MCF 10A (cell line): Measurements from ENCODE around the gene WRNIP1. TPM values are rescaled to one million over a fixed set of nuclear protein-coding genes. Genes with fewer than 3 reads are reported as not detected.

ENCODE experiments used
- BruUV-seq: library from RNA; stranded (reverse); fragments of 400-500 nt; replicated peaks from 2 replicates; lab custom pipeline; 2021; lab: Mats Ljungman, UMichigan
- CTCF ChIA-PET: fragments of 300-600 bp; sonication (Branson Sonifier 250); formaldehyde crosslinking; extraction: SDS; loops from one replicate; lab custom pipeline; 2021; ENCODE audit warnings: antibody characterized with exemption, inconsistent platforms; lab: Yijun Ruan, JAX
- POLR2A ChIA-PET: fragments of 300-600, 350-650 bp; sonication (Branson Sonifier 250); formaldehyde crosslinking; extraction: SDS; loops from one replicate; lab custom pipeline; 2020; ENCODE audit warnings: antibody characterized with exemption, inconsistent platforms; lab: Yijun Ruan, JAX
- DNase-seq: peaks from one replicate; pipeline ENCODE4 v3.0.0-alpha.2; 2018; ENCODE audit not compliant: unreplicated experiment
- H3K27ac Mint-ChIP-seq: one replicate; pipeline ENCODE4 v1.8.0; 2022; ENCODE audit warnings: mild to moderate bottlenecking, low read depth, mixed read lengths; ENCODE audit not compliant: unreplicated experiment
- H3K27me3 Mint-ChIP-seq: one replicate; pipeline ENCODE4 v1.8.0; 2022; ENCODE audit warnings: mixed read lengths; ENCODE audit not compliant: insufficient read depth, unreplicated experiment
- H3K36me3 Mint-ChIP-seq: one replicate; pipeline ENCODE4 v1.8.0; 2022; ENCODE audit warnings: mild to moderate bottlenecking, moderate library complexity, mixed read lengths; ENCODE audit not compliant: insufficient read depth, unreplicated experiment
- H3K4me1 Mint-ChIP-seq: one replicate; pipeline ENCODE4 v1.8.0; 2022; ENCODE audit warnings: mixed read lengths; ENCODE audit not compliant: insufficient read depth, unreplicated experiment
- H3K4me3 Mint-ChIP-seq: one replicate; pipeline ENCODE4 v1.8.0; 2022; ENCODE audit warnings: mild to moderate bottlenecking, moderate library complexity, mixed read lengths; ENCODE audit not compliant: unreplicated experiment
- H3K9me3 Mint-ChIP-seq: one replicate; pipeline ENCODE4 v1.8.0; 2022; ENCODE audit warnings: mixed read lengths; ENCODE audit not compliant: unreplicated experiment
- intact Hi-C: fragments of 100-400 bp; cut with micrococcal nuclease; formaldehyde crosslinking; loops from 2 replicates; pipeline ENCODE4 v1.14.1; 2022
- total RNA-seq: library from RNA; stranded (reverse); gene quantifications from 2 replicates; pipeline ENCODE4 v1.2.3, GENCODE V29; 2022
- TF ChIP-seq, protein P1 (sequence below): fragments of 200-600 bp; IDR thresholded peaks from one replicate; pipeline ENCODE4 v1.8.0; 2022; ENCODE audit warnings: antibody characterized with exemption, mild to moderate bottlenecking; ENCODE audit not compliant: unreplicated experiment

WRNIP1 gene
- total RNA-seq, 1 experiment from 2014 or later = 44.8 TPM

DNA sequence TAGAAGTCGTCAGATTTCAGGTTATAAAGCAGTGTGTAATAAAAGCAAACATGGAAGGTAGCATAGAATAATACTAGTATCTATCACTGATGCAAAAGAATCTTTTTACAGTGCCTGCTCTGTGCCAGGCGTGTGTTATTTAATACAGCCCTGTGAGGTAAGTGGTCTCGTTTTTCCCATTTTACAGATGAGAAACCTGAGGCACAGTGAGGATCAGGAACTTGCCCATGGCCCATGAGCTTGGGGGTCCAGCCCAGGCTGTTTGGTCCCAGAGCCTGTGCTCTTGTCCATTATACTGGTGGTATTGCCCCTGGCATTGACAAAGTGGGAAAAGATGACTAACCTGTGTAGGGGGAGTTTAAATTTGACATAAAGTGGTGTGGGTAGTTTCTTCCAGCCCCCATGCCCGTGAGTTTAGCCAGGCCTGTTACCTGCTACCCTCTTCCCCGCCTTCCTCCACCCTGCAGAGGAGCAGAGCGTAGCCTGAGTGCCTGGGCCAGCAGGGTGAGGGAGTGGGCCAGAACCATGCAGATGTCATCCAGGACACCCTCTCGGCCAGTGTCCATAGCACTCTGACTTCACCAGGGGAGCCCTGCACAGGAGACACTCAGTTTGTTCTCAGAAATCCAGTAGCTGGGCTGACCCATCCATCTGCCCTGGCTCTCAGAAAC is 16.6 kb downstream of the WRNIP1 start:
- peaks cover 51% of the 10 kb centered on the region for H3K36me3 Mint-ChIP-seq
- CTCF ChIA-PET = interaction anchor here (0.9 to 1.4 kb wide), 4 partner anchors 9 to 150 kb away, joined by 3 read pairs; no protein-coding TSS in a partner anchor
- H3K9me3 Mint-ChIP-seq = no peaks in the 10 kb centered on the region
- H3K4me3 Mint-ChIP-seq = no peak overlapping the region
- BruUV-seq = no TSS peak
- no peak for DNase-seq
- no peaks in the 10 kb centered on the region for H3K27me3 Mint-ChIP-seq
- POLR2A ChIA-PET = interaction anchor here (0.9 to 1.5 kb wide), 3 partner anchors 10 to 60 kb away, joined by 3 to 5 read pairs (median 4); partner anchors contain the start of gene SERPINB1
- no peak overlapping the region for H3K27ac Mint-ChIP-seq
- no peaks in the 10 kb centered on the region for H3K4me1 Mint-ChIP-seq
- intact Hi-C loops = no loop called here
- TF ChIP-seq, protein P1, sequence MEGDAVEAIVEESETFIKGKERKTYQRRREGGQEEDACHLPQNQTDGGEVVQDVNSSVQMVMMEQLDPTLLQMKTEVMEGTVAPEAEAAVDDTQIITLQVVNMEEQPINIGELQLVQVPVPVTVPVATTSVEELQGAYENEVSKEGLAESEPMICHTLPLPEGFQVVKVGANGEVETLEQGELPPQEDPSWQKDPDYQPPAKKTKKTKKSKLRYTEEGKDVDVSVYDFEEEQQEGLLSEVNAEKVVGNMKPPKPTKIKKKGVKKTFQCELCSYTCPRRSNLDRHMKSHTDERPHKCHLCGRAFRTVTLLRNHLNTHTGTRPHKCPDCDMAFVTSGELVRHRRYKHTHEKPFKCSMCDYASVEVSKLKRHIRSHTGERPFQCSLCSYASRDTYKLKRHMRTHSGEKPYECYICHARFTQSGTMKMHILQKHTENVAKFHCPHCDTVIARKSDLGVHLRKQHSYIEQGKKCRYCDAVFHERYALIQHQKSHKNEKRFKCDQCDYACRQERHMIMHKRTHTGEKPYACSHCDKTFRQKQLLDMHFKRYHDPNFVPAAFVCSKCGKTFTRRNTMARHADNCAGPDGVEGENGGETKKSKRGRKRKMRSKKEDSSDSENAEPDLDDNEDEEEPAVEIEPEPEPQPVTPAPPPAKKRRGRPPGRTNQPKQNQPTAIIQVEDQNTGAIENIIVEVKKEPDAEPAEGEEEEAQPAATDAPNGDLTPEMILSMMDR = no peak

DNA sequence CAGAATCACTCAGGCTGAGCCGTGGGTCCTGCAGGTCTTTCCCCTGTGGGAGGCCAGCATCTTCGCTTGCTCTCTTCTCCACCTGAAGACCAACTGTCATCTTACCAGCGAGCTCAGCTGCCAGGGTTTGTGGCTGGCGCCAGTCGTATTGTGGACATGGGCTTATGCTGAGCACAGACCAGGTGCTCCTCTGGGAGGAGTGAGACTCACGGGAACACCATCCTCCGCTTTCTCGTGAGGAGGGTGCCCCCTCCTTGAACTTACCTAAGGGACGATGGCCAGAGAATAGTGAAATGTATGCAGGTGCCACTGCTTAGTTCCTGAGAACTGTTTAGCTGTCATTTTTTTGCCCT is 17.1 kb downstream of the WRNIP1 start:
- H3K36me3 Mint-ChIP-seq = peaks cover 55% of the 10 kb centered on the region
- POLR2A ChIA-PET = interaction anchor here (1.5 kb wide), 1 partner anchor 10 kb away, joined by 5 read pairs; no protein-coding TSS in a partner anchor
- TF ChIP-seq, protein P1 = no peak

DNA sequence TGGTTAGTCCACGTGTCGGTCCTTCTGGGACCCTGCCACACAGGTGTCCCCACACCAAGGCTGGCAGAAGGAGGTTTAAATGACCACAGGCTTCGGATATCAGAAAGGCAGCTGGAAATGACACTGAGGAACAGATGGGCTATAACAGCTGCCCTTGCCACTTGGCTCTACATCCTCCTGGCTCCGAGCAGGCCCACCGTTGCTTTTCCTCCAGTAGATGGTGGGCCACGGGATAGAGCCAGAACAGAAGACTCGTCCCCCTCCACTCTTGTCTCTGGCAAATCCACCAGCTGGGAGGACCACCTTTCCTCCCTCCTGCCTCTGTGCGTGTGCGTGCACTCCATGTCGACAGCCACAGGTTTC is 17.6 kb downstream of the WRNIP1 start:
- H3K36me3 Mint-ChIP-seq = peaks cover 58% of the 10 kb centered on the region
- TF ChIP-seq, protein P1 = no peak
- H3K27ac Mint-ChIP-seq = no peak overlapping the region
- no peaks in the 10 kb centered on the region for H3K27me3 Mint-ChIP-seq
- intact Hi-C loops = no loop called here
- BruUV-seq = no TSS peak
- no peak for DNase-seq
- H3K4me1 Mint-ChIP-seq = no peaks in the 10 kb centered on the region
- no peaks in the 10 kb centered on the region for H3K9me3 Mint-ChIP-seq
- ChIA-PET CTCF (interaction anchor here (0.5 to 1.3 kb wide), 5 partner anchors 10 to 170 kb away, joined by 3 read pairs; no protein-coding TSS in a partner anchor), POLR2A (interaction anchor here (1.3 to 1.5 kb wide), 2 partner anchors 11 to 14 kb away, joined by 4 to 5 read pairs; no protein-coding TSS in a partner anchor)
- no peak overlapping the region for H3K4me3 Mint-ChIP-seq

More for the DNA sequence above, 17.1 kb downstream of the WRNIP1 start:
- Mint-ChIP-seq H3K4me3 (no peak overlapping the region), H3K4me1 (no peaks in the 10 kb centered on the region), H3K27ac (no peak overlapping the region), H3K9me3 (no peaks in the 10 kb centered on the region), H3K27me3 (no peaks in the 10 kb centered on the region)
- no peak for DNase-seq
- CTCF ChIA-PET = interaction anchor here (0.9 to 1.4 kb wide), 3 partner anchors 9 to 149 kb away, joined by 3 read pairs; no protein-coding TSS in a partner anchor
- BruUV-seq = no TSS peak
- intact Hi-C loops = no loop called here

DNA sequence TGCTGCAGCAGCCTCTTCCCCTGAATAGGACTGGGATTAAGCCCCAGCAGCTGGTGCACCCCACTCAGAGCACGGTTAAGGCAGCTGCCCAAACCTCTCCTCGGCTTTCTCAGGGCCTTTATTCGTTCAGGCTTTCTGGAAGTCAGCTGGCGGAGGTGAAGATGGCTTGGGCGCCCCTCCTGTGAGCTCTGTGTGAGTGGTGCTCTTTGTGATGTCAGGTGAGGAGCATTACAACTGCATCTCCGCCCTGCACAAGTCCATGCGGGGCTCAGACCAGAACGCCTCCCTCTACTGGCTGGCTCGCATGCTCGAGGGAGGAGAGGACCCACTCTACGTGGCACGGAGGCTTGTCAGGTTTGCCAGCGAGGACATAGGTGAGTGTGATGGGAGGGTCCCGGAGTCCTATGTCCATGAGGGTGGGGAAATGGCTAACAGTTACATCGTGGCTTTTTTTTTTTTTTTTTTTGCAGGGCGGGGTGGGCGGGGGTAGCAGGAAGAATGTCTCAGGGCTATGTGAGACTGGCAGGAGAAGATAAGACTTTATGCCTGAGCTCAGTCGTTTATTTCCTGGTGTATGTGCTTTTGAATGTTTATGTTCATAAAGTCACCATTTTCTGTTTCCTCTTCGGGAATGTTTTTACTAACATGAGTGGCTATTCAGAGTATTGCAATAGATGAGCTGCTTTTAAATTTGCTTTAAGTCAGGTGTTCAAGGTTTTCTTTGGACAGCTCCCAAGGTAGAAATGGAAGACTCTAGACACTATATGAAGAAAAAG is 18.2 kb downstream of the WRNIP1 start:
- H3K27ac Mint-ChIP-seq = no peak overlapping the region
- TF ChIP-seq, protein P1 = no peak
- ChIA-PET CTCF (interaction anchor here (0.5 to 1.3 kb wide), 5 partner anchors 10 to 169 kb away, joined by 3 read pairs; no protein-coding TSS in a partner anchor), POLR2A (interaction anchor here (0.6 to 1.5 kb wide), 5 partner anchors 11 to 40 kb away, joined by 3 to 5 read pairs (median 4); partner anchors contain the start of gene WRNIP1)
- no peak for DNase-seq
- peaks cover 53% of the 10 kb centered on the region for H3K36me3 Mint-ChIP-seq
- intact Hi-C loops = no loop called here
- H3K27me3 Mint-ChIP-seq = no peaks in the 10 kb centered on the region
- no peak overlapping the region for H3K4me3 Mint-ChIP-seq
- no peaks in the 10 kb centered on the region for H3K4me1 Mint-ChIP-seq
- H3K9me3 Mint-ChIP-seq = no peaks in the 10 kb centered on the region
- BruUV-seq = no TSS peak
